Measurements from ENCODE around the gene AMBRA1. TPM values are rescaled to one million over a fixed set of nuclear protein-coding genes. Genes with fewer than 3 reads are reported as not detected.

Gene AMBRA1
- total RNA-seq, 4 donors from 2014 or later, result 25.7 to 33.1 (median 30.2) TPM

DNA sequence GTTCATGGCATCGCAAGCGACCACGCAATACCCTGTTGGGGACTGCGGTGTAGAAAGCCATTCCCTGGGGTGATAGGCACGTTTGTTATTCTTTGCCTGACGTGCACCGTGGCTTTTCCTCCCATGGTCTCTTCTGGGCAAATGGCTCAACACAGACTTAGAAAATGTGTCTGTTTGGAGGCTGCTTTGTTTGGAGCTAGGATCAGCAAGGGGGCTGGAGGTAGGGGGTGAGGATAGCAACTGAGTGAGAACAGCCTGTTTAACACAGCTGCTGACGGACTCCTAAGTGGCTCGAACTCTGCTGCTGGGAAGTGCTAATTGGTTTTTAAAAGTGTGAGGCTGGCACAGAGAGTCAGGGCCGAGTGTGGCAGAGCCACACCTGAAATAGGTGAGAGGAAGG is 186.2 kb downstream of the AMBRA1 start:
- Histone ChIP-seq H3K4me1 (peaks cover 0 to 11% (median 3%) of the 10 kb centered on the region in 3 donors), H3K36me3 (peaks cover 0 to 98% of the 10 kb centered on the region in 2 donors), H3K27me3 (no peaks in the 10 kb centered on the region), H3K27ac (no peak overlapping the region), H3K9me3 (no peaks in the 10 kb centered on the region), H3K4me3 (no peak overlapping the region)
- no peak for TF ChIP-seq POLR2AphosphoS5 (IDR thresholded peaks at IDR 0.05)
- WGBS, 2 donors (ENCODE audit: low coverage in 1 of 2), result 40 to 74% methylated on average over 1 to 7 of the region's 10 CpGs
- ATAC-seq, result no peak

DNA sequence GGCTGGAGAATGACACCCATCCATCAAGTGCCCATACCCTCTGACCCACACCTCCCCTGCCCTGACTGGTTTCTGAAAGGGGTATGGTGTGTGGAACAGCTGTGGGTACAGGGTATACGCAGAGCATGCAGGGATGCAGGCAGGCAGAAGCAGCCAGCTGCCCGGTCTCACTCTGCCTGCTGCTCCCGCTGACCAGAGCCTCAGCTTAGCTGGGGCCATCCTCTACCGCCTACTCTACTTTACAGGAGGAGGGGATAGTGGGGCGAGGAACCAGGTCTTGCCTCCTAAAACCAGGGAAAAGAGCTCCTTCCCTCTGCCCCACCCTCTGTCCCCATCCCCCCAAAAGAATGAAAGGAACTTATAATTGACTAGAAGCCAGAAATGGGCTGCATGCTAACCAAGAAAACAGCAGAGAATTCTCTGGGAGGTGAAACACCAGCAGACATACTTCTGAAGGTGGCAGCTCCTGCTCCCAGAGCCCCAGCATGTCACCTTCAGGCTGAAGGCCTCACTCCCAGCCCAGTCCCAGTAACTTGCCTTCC is 189.3 kb downstream of the AMBRA1 start:
- no peaks in the 10 kb centered on the region for H3K27me3 ChIP-seq
- H3K9me3 ChIP-seq, result no peaks in the 10 kb centered on the region
- TF ChIP-seq, protein P1, sequence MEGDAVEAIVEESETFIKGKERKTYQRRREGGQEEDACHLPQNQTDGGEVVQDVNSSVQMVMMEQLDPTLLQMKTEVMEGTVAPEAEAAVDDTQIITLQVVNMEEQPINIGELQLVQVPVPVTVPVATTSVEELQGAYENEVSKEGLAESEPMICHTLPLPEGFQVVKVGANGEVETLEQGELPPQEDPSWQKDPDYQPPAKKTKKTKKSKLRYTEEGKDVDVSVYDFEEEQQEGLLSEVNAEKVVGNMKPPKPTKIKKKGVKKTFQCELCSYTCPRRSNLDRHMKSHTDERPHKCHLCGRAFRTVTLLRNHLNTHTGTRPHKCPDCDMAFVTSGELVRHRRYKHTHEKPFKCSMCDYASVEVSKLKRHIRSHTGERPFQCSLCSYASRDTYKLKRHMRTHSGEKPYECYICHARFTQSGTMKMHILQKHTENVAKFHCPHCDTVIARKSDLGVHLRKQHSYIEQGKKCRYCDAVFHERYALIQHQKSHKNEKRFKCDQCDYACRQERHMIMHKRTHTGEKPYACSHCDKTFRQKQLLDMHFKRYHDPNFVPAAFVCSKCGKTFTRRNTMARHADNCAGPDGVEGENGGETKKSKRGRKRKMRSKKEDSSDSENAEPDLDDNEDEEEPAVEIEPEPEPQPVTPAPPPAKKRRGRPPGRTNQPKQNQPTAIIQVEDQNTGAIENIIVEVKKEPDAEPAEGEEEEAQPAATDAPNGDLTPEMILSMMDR (IDR thresholded peaks at IDR 0.05), result no peak
- no peak for TF ChIP-seq EP300 (IDR thresholded peaks at IDR 0.05)
- no peak for TF ChIP-seq POLR2A (IDR thresholded peaks at IDR 0.05)
- no peak for TF ChIP-seq POLR2AphosphoS5 (IDR thresholded peaks at IDR 0.05)
- peaks cover 0 to 11% (median 3%) of the 10 kb centered on the region in 3 donors for H3K4me1 ChIP-seq
- no CpG with 5 or more reads among the region's 5 CpGs for WGBS, 2 donors (ENCODE audit: low coverage in 1 of 2)
- H3K36me3 ChIP-seq, result peaks cover 0 to 96% of the 10 kb centered on the region in 2 donors
- no peak for ATAC-seq
- H3K27ac ChIP-seq, result no peak overlapping the region
- no peak overlapping the region for H3K4me3 ChIP-seq

DNA sequence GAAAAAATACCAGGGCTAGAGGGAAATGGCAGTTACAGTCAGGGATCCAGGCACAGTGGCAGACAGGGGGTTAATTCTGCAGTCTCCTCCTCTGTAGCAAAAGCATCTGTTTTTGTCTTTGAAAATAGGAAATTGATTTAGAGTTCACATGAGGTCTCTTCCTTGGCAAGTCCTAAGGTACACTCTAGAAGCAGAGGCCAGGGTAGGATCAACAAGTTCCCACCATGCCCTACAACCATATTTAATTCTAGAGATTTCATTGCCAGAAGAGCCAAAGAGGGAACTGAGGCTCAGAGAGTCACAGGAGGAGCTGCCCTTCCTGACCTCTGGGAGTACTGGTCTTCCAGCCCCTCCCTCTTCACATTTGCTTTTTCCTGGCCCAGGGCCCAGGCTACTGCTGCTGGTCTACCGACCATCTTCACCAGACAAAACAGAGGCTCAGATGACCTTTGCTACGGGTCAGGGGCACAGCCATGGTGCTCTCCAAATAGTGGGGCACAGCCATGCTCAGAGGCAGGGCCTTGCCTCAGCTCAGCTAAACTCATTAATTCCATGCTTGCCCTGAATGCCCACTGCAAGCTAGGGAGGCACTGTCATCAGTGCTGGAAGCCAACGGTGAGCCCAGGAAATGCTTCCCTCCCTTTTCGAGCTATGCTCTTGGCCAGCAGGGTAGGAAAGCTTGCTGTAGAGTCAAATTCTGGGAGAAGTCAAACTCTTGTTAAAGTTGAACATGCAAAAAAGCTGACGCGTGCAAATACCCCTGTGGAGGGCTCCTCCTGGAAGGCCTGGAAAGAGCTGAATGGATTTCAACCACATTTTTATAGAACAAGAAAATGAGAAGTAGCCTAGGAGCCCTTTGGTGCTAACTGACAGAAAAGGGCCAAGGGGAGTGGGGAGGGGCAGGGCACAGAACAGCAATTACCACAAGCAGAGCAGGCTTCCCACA is 190.6 kb downstream of the AMBRA1 start:
- no peak overlapping the region for H3K4me3 ChIP-seq
- 50% methylated on average over 1 of the region's 6 CpGs; no CpG with 5 or more reads in 1 of the 2 donors for WGBS, 2 donors (ENCODE audit: low coverage in 1 of 2)
- TF ChIP-seq POLR2A (IDR thresholded peaks at IDR 0.05), result no peak
- TF ChIP-seq, protein P1 (IDR thresholded peaks at IDR 0.05), result no peak
- no peak for TF ChIP-seq EP300 (IDR thresholded peaks at IDR 0.05)
- TF ChIP-seq POLR2AphosphoS5 (IDR thresholded peaks at IDR 0.05), result no peak
- H3K4me1 ChIP-seq, result peaks cover 0 to 11% (median 3%) of the 10 kb centered on the region in 3 donors
- no peaks in the 10 kb centered on the region for H3K27me3 ChIP-seq
- no peaks in the 10 kb centered on the region for H3K9me3 ChIP-seq
- no peak overlapping the region for H3K27ac ChIP-seq
- peaks cover 0 to 96% of the 10 kb centered on the region in 2 donors for H3K36me3 ChIP-seq
- no peak for ATAC-seq

DNA sequence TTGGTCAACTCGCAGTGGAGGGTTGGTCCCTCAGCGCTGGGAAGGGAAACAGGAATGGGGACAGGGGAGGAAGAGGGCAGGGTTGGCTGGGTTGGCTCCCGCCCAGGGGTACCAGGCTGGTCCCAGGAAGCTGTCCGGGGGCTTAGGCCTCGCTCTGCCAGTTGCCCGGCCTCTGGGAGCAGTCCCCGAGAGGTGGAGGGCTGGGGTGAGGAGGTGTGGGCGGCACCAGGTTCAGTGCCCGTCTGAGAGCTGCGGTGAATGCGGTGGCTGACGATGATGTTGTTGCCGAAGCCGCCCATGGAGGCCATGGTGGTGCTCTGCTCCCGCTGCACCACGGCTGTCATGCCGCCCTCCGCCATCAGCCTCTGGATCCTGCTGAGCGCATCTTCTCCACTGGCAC is 196.3 kb downstream of the AMBRA1 start:
- Histone ChIP-seq H3K4me3 (no peak overlapping the region), H3K4me1 (peaks cover 0 to 8% (median 4%) of the 10 kb centered on the region in 3 donors), H3K27ac (no peak overlapping the region), H3K27me3 (peaks cover 8% of the 10 kb centered on the region), H3K9me3 (no peaks in the 10 kb centered on the region), H3K36me3 (peaks cover 0 to 64% of the 10 kb centered on the region in 2 donors)
- TF ChIP-seq EP300 (IDR thresholded peaks at IDR 0.05) (no peak), POLR2A (IDR thresholded peaks at IDR 0.05) (no peak), POLR2AphosphoS5 (IDR thresholded peaks at IDR 0.05) (no peak)
- TF ChIP-seq, protein P1 (IDR thresholded peaks at IDR 0.05), result no peak
- no peak for ATAC-seq
- no CpG with 5 or more reads among the region's 19 CpGs for WGBS, 2 donors (ENCODE audit: low coverage in 1 of 2)

DNA sequence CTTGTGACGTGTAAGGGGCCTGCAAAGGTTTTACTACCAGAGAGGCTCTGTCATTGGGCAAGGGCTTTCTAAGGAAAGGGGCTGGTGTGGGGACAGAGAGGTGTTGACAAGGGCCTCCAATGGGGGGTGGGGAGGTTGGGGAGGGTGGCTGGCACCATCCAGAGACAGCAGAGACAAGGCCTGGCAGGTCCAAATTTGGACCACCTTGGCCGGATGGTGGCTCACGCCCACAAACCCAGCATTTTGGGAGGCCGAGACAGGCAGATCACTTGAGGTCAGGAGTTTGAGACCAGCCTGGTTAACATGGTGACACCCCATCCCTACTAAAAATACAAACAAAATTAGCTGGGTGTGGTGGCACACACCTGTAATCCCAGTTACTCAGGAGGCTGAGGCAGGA is 200.1 kb downstream of the AMBRA1 start:
- peaks cover 45% of the 10 kb centered on the region for H3K27me3 ChIP-seq
- H3K9me3 ChIP-seq, result no peaks in the 10 kb centered on the region
- H3K4me1 ChIP-seq, result peaks cover 0 to 45% (median 31%) of the 10 kb centered on the region in 3 donors
- H3K36me3 ChIP-seq, result peaks cover 0 to 31% of the 10 kb centered on the region in 2 donors
- WGBS, 2 donors (ENCODE audit: low coverage in 1 of 2), result no CpG with 5 or more reads among the region's 4 CpGs
- H3K4me3 ChIP-seq, result no peak overlapping the region
- no peak for TF ChIP-seq POLR2A (IDR thresholded peaks at IDR 0.05)
- TF ChIP-seq EP300 (IDR thresholded peaks at IDR 0.05), result no peak
- TF ChIP-seq POLR2AphosphoS5 (IDR thresholded peaks at IDR 0.05), result no peak
- TF ChIP-seq, protein P1 (IDR thresholded peaks at IDR 0.05), result no peak
- ATAC-seq, result no peak
- H3K27ac ChIP-seq, result no peak overlapping the region
